Vagina (tissue), 2 donors: ENCODE results near the gene SMARCA4.

Experiments used
- CTCF ChIP-seq, 3 experiments: fragments of 450-650 bp in 2 of 3; fragments of 200-600 bp in 1 of 3; sonication (generic) in 1 of 3; IDR thresholded peaks; one replicate each; pipeline ENCODE4 v1.5.1; 2017 to 2019; ENCODE audit warnings: antibody characterized with exemption in 3 of 3, mild to moderate bottlenecking in 2 of 3, moderate library complexity in 2 of 3
- POLR2A ChIP-seq, 2 donors: fragments of 450-650 bp; IDR thresholded peaks; one replicate each; pipeline ENCODE4 v1.6.1; 2017; ENCODE audit warnings: antibody characterized with exemption in 2 of 2, mild to moderate bottlenecking in 2 of 2, moderate library complexity in 2 of 2
- POLR2AphosphoS5 ChIP-seq, 2 donors: sonication (generic); formaldehyde crosslinking; IDR thresholded peaks; one replicate each; pipeline ENCODE4 v1.9.0; 2017; ENCODE audit warnings: antibody characterized with exemption in 2 of 2, mild to moderate bottlenecking in 2 of 2, low read depth in 1 of 2; ENCODE audit not compliant: insufficient read depth in 1 of 2

- no peak for TF ChIP-seq POLR2A (IDR thresholded peaks at IDR 0.05)
- no peak for TF ChIP-seq CTCF (IDR thresholded peaks at IDR 0.05)
- TF ChIP-seq POLR2AphosphoS5 (IDR thresholded peaks at IDR 0.05; ENCODE audit: insufficient read depth in 1 of 2, low read depth in 1 of 2) = no peak
Measured at GRCh38 chr19:10981252-10981895, 20.5 kb downstream of the SMARCA4 start.
